ELF-1 (cell line): ENCODE results near the gene SYNGAP1.

Source experiments
- DNase-seq: peaks from one replicate; pipeline ENCODE4 v3.0.0-alpha.2; 2016; ENCODE audit warnings: low read depth, low spot score

SYNGAP1 gene

GRCh38 chr6:33404884-33405283 is 15.0 kb upstream of the SYNGAP1 start:
- DNase-seq: no peak

- DNase-seq: no peak
Observed at GRCh38 chr6:33405386-33405940, 14.4 kb upstream of the SYNGAP1 start.

DNA sequence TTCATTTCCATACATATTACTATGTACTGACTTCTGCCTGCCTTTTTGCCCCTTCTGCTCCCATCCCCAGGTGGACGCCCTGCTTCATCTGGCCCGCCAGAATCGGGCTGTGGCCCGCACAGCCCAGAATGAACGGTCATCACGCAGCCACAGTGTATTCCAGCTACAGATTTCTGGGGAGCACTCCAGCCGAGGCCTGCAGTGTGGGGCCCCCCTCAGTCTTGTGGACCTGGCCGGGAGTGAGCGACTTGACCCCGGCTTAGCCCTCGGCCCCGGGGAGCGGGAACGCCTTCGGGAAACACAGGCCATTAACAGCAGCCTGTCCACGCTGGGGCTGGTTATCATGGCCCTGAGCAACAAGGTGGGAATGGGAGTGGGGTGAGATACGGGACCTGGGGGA is 13.7 kb upstream of the SYNGAP1 start:
- DNase-seq: no peak

GRCh38 chr6:33407132-33407718 is 12.6 kb upstream of the SYNGAP1 start:
- no peak for DNase-seq

DNA sequence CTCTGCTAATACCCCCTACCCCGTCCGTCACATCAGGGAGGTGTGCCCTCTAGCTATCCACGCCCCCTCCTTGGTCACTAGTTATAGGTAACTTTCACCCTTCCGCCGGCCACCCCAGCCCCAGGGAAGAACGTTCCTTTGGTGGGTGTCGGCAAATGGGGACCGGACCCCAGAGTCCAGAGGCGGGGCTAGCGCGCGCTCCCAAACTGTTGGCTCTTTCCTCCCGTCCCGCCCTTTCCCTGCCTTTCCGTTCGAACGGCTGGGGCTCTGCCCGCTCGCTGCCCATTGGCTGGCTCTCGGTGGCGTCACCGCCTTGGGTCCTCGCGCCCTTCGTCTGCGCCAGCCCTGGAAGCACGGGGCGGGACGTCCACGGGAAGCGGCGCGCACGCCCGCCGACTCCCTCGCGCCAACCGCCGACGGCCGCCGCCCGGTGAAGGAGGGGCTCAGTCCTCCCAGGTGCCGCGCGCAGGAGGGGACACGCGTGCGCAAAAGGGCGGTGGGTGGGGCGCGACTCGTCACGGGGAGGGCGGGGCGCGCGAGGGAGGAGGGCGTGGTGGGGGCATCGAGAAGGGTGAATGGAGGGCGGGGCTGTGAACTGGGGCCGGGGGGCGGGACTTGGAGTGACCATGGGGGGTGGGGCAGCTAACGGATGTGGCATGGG is 9.7 kb upstream of the SYNGAP1 start:
- DNase-seq: peak; percentile 99

DNA sequence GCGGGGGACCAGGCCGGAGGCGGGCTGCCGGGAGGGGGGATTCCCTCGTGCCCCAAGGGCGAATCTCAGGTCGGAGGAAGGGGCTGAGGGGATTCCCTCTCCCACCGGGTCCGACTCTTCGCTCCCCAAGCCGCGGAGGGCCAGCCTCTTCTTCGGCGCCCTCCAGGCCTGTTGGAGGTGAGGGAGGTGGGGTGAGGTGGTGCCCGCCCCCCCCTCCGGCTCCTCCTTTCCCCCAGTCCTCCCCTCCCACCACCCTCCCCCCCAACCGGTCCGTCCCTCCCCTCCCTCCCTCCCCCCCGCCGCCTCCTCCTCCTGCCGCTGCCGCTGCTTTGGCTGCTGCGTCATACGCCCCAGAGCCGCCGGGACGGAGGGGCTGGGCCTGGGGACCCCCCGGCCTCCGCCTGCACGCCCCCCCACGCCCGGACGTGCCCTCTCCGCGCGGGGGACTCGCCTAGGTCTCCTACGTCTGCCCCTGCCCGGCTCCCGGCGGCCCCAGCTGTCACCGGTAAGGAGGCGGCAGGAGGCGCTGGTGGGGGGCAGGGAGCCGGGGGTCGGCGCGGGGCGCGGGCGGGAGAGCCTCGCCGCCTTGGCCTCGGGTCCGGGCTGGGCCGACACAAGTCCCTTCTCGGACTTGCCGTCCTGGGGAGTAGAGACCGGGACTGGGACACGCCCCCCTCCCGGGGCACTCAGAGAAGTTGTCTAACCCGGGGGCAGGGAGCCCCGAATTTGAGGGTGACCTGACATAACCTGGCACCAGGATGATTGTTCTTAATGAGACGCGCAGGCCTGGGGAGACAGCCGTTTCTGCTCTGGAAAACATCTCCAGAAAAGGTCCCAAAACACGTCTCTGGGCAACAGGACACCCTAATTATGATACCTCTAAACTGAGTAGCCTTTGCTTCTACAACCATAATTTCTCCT is 8.9 kb upstream of the SYNGAP1 start, which contains the start of gene PHF1:
TSS of gene PHF1 (plus strand) at position 304 of the 921 bp plus-strand sequence. CDS start 1,250 bp downstream, outside the sequence.
- DNase-seq: peak; percentile 76

DNA sequence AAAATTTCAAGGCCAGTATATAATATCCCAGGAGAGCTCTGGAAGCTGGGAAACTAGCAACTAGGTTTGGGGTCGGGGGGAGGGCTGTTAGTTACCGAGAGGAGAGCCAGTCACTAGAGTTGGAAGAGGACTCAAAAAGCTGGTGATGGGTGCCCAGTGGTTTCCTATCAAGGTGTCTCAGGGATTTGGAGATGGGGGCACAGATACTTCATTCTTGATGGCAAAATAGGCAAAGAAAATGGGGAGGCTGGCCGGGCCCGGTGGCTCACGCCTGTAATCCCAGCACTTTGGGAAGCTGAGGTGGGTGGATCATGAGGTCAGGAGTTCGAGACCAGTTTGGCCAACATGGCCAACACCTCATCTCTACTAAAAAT is 8.2 kb upstream of the SYNGAP1 start:
- no peak for DNase-seq

DNA sequence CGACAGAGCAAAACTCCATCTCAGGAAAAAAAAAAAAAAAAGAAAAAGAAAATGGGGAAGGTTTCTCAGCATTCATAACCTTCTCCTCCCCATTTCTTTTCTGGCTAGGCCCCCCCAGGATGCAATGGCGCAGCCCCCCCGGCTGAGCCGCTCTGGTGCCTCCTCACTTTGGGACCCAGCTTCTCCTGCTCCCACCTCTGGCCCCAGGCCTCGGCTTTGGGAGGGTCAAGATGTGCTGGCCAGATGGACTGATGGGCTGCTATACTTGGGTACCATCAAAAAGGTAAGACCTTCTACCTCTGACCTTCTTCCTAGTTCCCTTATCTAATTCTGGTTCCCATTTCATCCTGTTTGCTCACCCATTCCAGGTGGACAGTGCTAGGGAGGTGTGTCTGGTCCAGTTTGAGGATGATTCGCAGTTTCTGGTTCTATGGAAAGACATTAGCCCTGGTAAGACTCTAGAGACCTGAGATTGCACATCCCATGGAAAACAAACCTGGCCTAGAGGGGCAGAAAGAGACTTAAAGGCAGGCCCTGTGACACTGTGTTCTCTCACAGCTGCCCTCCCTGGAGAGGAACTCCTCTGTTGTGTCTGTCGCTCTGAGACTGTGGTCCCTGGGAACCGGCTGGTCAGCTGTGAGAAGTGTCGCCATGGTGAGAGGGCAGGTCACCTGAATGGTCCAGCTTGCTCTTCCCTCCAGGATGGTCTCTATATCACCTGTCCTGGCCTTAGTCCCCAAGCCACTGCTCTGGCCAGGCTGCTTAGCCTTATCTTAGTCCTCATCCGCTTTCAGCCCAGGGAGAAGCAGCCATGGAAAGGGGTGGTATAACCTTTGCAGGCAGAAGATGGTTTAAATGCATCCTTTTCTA is 7.5 kb upstream of the SYNGAP1 start:
- DNase-seq: no peak

GRCh38 chr6:33413241-33414120 is 6.4 kb upstream of the SYNGAP1 start:
- no peak for DNase-seq

GRCh38 chr6:33414592-33415271 is 5.1 kb upstream of the SYNGAP1 start:
- no peak for DNase-seq

- no peak for DNase-seq
Observed at GRCh38 chr6:33415831-33416230, 4.0 kb upstream of the SYNGAP1 start.

GRCh38 chr6:33416386-33417127 is 3.3 kb upstream of the SYNGAP1 start:
- DNase-seq: no peak

DNA sequence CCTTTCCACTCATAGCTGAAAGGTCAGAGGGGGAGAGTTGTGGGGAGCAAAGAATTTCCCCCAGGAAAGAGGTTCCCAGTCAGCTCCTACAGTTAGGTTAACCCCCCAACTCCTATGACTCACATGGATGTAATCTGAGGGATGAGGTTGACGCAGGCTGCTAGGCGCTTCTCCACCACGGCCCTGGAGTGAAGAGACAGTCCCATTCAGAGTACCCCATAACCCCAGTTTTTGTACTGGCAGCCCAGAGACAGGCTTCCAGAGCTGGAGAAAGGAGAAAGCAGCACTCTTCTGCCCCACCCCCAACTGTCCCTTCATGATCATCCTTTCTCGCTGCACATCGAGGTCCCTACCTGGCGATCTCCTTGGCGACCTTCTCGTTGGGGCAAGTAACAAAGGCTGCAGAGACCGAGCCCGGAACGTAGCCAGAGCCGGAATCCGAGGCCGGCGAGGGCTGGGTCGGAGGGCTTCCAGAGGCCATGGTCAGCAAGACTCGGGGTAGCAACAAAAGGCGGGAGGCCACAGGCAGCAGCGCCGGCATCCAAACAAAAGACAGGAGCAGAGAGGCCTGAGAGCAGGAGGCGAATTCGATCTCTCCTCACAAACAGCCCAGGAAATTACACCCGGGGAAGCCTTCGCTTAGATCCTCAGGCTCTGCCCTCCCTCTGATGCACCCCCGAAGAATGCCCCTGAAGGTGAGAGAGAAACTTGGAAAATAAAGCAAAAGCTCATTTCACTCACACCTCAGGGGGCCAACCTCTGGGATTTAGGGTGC is 2.5 kb upstream of the SYNGAP1 start:
- no peak for DNase-seq

DNA sequence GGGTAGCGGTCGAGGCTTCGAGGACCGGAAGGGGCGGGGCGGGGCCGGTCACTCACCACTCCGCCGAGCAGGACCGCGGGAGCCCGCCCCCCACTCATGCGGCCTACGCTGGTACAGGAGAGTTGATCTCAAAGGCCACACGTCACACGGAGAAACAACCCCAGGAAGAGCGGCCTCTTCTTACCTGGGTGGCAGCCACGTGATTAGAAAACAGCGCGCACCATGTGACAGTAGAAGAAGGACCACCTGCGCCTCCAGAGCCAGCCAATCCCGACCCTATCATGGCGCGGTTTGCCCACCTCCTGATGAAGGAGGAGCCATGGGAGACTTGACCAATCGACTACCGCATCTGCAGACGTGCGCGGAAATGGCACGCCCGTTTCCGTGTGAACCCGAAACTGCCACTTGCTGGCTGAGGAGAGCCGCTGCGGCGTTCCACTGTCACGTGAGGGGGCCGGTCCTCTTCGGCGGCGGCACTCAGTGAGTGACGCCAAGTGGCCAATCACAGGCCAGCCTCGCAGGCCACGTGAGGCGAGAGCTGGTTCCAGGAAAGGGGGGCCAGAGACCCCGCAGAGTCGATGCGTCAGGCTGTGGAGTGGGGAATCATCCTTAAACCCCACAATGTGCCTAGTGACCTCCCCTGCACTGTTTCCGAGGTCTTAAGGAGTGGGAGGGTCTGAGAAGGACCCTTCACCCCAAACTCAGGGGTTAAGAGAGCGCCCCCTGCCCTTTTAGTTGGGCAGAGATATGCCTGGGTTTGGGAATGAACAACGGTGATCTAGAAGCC is 1.8 kb upstream of the SYNGAP1 start, which contains the start of gene CUTA:
TSS of gene CUTA (minus strand) at position 205 of the 787 bp plus-strand sequence. CDS start at position 98, 107 bp downstream.
- peak; percentile 100 for DNase-seq

DNA sequence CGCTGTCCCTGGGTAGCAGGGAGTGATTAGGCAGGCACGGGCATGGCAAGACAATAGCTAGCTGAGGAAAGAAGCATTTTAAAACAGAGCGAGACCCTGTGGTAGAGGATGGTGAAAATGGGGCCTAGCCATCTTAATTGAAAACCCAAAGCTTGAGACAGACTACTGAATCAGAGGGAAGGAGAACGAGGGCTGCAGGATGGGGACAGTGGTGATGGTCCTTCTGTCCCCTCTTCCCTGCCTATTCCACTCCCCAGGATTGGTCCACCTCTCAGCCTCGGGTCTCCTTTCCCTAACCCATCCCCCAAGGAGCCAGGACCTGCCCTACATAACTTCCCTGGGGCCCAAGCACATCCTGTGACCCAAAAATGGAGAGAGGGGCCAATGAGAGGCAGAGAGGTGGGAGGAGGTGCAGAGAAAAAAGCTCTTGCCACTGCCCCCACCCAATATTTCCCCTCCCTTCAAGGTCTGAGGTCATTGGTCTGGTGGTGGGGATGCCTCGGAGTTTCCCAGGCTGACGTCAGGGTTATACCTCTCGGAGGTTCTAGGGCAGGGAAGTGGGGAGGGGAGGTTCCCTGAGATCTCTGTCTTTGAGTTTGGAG is 1.1 kb upstream of the SYNGAP1 start:
- DNase-seq: peak; percentile 42

GRCh38 chr6:33420491-33421343 is 852 bp downstream of the SYNGAP1 start:
- DNase-seq: no peak
